GM21360 (cell line): ENCODE results near the gene MRPL21.
"Not testable (repeated sequence)": the region's sequence is repeated elsewhere in the genome, so short reads cannot be mapped to it uniquely, and the experiment has no call there.

Source experiments
- ATAC-seq: cut with Tn5 transposase; IDR thresholded peaks from one replicate; pipeline ENCODE4 v1.9.1; 2021; ENCODE audit warnings: mild to moderate bottlenecking, moderate library complexity; ENCODE audit not compliant: unreplicated experiment

Gene MRPL21

GRCh38 chr11:68913188-68913587 lies 9.6 kb upstream of the MRPL21 start:
- ATAC-seq: no peak

GRCh38 chr11:68912254-68912653 lies 8.6 kb upstream of the MRPL21 start:
- ATAC-seq: no peak

- ATAC-seq: no peak
Measured at GRCh38 chr11:68911731-68912130, 8.1 kb upstream of the MRPL21 start.

- no peak for ATAC-seq
Measured at GRCh38 chr11:68910965-68911364, 7.3 kb upstream of the MRPL21 start.

- ATAC-seq: no peak
Measured at GRCh38 chr11:68908273-68908672, 4.6 kb upstream of the MRPL21 start.

- ATAC-seq: no peak
Measured at GRCh38 chr11:68905421-68906360, 2.1 kb upstream of the MRPL21 start.

GRCh38 chr11:68904248-68904847 lies 716 bp upstream of the MRPL21 start:
- ATAC-seq: peak; percentile 14

GRCh38 chr11:68900835-68901381 lies 2.7 kb downstream of the MRPL21 start:
- ATAC-seq: no peak

GRCh38 chr11:68897441-68897840 lies 6.2 kb downstream of the MRPL21 start:
- ATAC-seq: no peak

GRCh38 chr11:68896171-68896959 lies 7.3 kb downstream of the MRPL21 start:
- ATAC-seq: no peak

- ATAC-seq: no peak
Measured at GRCh38 chr11:68893282-68893681, 10.3 kb downstream of the MRPL21 start.

- no peak for ATAC-seq
Measured at GRCh38 chr11:68892576-68892975, 11.1 kb downstream of the MRPL21 start.

GRCh38 chr11:68891351-68891948 lies 12.2 kb downstream of the MRPL21 start:
- ATAC-seq: no peak

- ATAC-seq: no peak
Measured at GRCh38 chr11:68890490-68891231, 13.0 kb downstream of the MRPL21 start.

- ATAC-seq: no peak
Measured at GRCh38 chr11:68889948-68890446, 13.6 kb downstream of the MRPL21 start.

- ATAC-seq: not testable (repeated sequence)
Measured at GRCh38 chr11:68884827-68885226, 18.8 kb downstream of the MRPL21 start.

- no peak for ATAC-seq
Measured at GRCh38 chr11:68882391-68882790, 21.2 kb downstream of the MRPL21 start.

GRCh38 chr11:68881320-68881719 lies 22.3 kb downstream of the MRPL21 start:
- no peak for ATAC-seq

- ATAC-seq: no peak
Measured at GRCh38 chr11:68880851-68881250, 22.8 kb downstream of the MRPL21 start.

GRCh38 chr11:68878022-68878421 lies 25.6 kb downstream of the MRPL21 start:
- ATAC-seq: no peak
